Measurements from ENCODE around the gene RPL39. TPM values are rescaled to one million over a fixed set of nuclear protein-coding genes. Genes with fewer than 3 reads are reported as not detected.

Gene RPL39
- total and polyA plus RNA-seq, 10 of the 15 experiments (the other 5 are each of a cell fraction or from before 2014, with no cell fraction given), result 1,792 to 6,541 (median 3,667) TPM

GRCh38 chrX:119755981-119756533, 35.4 kb downstream of the RPL39 start (continued):
- TF ChIP-seq ZBTB4 (CRISPR knock-in tag; IDR thresholded peaks at IDR 0.05) (no peak), CBX5 (IDR thresholded peaks at IDR 0.05; ENCODE audit: low read depth) (no peak), TBL1XR1 (IDR thresholded peaks at IDR 0.05; ENCODE audit: low read depth, low read length) (peak; percentile 83), NKRF (conservative IDR thresholded peaks at IDR 0.05) (0 out of 2 replicates have a peak, but pooled peaks have one; percentile 63), FOXM1 (IDR thresholded peaks at IDR 0.05; ENCODE audit: low read depth, low read length) (peak; percentile 76), WRNIP1 (IDR thresholded peaks at IDR 0.05; ENCODE audit: borderline replicate concordance, low read depth, low read length) (0 out of 2 replicates have a peak, but pooled peaks have one; percentile 57), FOXK2 (IDR thresholded peaks at IDR 0.05) (no peak)
